ENCODE measurements around the gene FAHD2A.

The FAHD2A gene

DNA sequence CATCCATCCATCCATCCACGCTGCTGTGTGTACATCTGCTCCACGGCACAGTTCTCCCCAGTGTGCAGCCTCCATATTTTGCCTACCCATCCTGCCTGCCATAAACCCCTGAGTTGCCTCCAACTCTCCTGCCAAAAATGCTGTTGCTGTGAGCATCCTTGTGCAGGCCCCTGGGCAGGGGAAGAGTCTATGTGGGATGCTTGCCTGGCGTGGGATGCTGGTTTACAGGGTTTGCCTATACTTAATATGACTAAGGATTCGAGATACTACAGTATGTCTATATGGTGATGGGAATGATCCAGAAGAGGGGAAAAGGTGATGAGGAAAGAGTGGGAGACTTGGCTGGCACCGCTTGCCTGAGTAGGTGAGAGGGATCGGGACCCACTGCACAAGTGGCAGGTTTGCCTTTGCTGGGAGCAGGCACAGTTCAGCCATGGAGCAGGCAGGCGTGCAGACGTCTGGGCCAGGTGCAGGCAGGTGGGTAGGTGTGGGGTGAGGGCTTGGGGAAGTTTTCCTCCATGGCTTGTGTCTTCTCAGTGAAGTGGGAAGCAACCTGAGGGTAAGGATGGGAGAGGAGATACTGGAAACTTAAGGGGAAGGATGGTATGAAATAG is 30.2 kb upstream of the FAHD2A start:
- 0 out of 2 replicates have a peak, but pooled peaks cover 3% of the 10 kb centered on the region for H3K4me1 ChIP-seq (ENCODE audit: insufficient read depth, low read length)
- no peak overlapping the region for H2AFZ ChIP-seq (ENCODE audit: low read depth, low read length)
- H3K27ac ChIP-seq (ENCODE audit: low read length) = no peak overlapping the region
- no peaks in the 10 kb centered on the region for H3K79me2 ChIP-seq (ENCODE audit: insufficient read depth, low read length)
- H3K27me3 ChIP-seq (ENCODE audit: insufficient read depth, low read length, poor library complexity) = no peaks in the 10 kb centered on the region
- DNase-seq (no peak), ATAC-seq (ENCODE audit: insufficient read depth, low read depth) (no peak)
- no peaks in the 10 kb centered on the region for H3K36me3 ChIP-seq (ENCODE audit: insufficient read depth, low read length)
- H4K20me1 ChIP-seq (ENCODE audit: insufficient read depth, low read length) = no peaks in the 10 kb centered on the region
- TF ChIP-seq, protein P1, sequence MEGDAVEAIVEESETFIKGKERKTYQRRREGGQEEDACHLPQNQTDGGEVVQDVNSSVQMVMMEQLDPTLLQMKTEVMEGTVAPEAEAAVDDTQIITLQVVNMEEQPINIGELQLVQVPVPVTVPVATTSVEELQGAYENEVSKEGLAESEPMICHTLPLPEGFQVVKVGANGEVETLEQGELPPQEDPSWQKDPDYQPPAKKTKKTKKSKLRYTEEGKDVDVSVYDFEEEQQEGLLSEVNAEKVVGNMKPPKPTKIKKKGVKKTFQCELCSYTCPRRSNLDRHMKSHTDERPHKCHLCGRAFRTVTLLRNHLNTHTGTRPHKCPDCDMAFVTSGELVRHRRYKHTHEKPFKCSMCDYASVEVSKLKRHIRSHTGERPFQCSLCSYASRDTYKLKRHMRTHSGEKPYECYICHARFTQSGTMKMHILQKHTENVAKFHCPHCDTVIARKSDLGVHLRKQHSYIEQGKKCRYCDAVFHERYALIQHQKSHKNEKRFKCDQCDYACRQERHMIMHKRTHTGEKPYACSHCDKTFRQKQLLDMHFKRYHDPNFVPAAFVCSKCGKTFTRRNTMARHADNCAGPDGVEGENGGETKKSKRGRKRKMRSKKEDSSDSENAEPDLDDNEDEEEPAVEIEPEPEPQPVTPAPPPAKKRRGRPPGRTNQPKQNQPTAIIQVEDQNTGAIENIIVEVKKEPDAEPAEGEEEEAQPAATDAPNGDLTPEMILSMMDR (IDR thresholded peaks at IDR 0.05; ENCODE audit: borderline replicate concordance, extremely low read depth, low read length, poor library complexity, severe bottlenecking) = no peak
- TF ChIP-seq EZH2 (IDR thresholded peaks at IDR 0.05; ENCODE audit: borderline replicate concordance, low read depth, low read length, severe bottlenecking) = no peak
- H3K9ac ChIP-seq (ENCODE audit: low read depth, low read length) = no peak overlapping the region
- H3K9me3 ChIP-seq (ENCODE audit: insufficient read depth, low read length, severe bottlenecking) = no peaks in the 10 kb centered on the region
- H3K4me2 ChIP-seq (ENCODE audit: insufficient read depth, low read length) = no peak overlapping the region
- H3K4me3 ChIP-seq (ENCODE audit: low read depth in 1 of 2, low read length in 2 of 2) = no peak overlapping the region

DNA sequence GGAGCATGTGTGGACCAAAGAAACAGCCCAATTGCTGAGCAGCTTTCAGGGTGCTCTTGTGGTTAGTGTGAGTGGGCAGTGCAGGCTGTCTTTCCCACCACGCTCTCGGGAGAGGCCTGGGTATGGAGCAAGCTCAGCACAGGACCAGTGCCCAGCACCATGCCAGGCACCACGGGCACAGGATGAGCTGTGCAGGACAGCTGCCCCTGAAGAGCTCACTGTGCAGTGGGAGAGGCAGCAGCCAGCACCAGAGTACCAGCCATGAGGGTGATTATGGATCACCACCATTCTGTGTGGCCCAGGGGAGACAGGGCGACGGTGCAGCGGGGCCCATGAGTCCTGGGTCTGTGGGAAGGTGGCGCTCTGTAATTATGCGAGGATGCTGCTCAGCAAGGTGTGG is 29.7 kb upstream of the FAHD2A start:
- H3K9me3 ChIP-seq (ENCODE audit: insufficient read depth, low read length, severe bottlenecking) = no peaks in the 10 kb centered on the region
- H3K79me2 ChIP-seq (ENCODE audit: insufficient read depth, low read length) = no peaks in the 10 kb centered on the region
- no peaks in the 10 kb centered on the region for H4K20me1 ChIP-seq (ENCODE audit: insufficient read depth, low read length)
- no peak for ATAC-seq (ENCODE audit: insufficient read depth, low read depth)
- H2AFZ ChIP-seq (ENCODE audit: low read depth, low read length) = no peak overlapping the region
- H3K36me3 ChIP-seq (ENCODE audit: insufficient read depth, low read length) = no peaks in the 10 kb centered on the region
- DNase-seq = no peak
- no peak overlapping the region for H3K4me2 ChIP-seq (ENCODE audit: insufficient read depth, low read length)
- no peak overlapping the region for H3K27ac ChIP-seq (ENCODE audit: low read length)
- no peak overlapping the region for H3K9ac ChIP-seq (ENCODE audit: low read depth, low read length)
- H3K4me3 ChIP-seq (ENCODE audit: low read depth in 1 of 2, low read length in 2 of 2) = no peak overlapping the region
- H3K4me1 ChIP-seq (ENCODE audit: insufficient read depth, low read length) = 0 out of 2 replicates have a peak, but pooled peaks cover 3% of the 10 kb centered on the region
- TF ChIP-seq, protein P1 (IDR thresholded peaks at IDR 0.05; ENCODE audit: borderline replicate concordance, extremely low read depth, low read length, poor library complexity, severe bottlenecking) = no peak
- TF ChIP-seq EZH2 (IDR thresholded peaks at IDR 0.05; ENCODE audit: borderline replicate concordance, low read depth, low read length, severe bottlenecking) = no peak
- no peaks in the 10 kb centered on the region for H3K27me3 ChIP-seq (ENCODE audit: insufficient read depth, low read length, poor library complexity)

DNA sequence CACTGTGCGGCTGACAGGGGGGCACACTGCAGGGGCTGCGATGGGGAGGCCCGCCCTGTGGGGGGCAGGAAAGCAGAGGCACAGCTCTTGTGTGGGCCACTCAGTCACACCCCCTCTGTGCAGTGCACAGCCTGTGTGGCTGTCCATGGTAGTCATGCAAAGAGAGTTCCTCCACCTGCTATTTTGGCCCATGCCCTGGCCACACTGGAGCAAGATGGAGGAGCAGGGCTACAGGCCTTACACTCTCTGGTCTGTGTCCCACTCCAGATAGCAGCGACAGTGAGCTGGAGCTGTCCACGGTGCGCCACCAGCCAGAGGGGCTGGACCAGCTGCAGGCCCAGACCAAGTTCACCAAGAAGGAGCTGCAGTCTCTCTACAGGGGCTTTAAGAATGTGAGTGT is 28.5 kb upstream of the FAHD2A start:
- Histone ChIP-seq H3K4me3 (ENCODE audit: low read depth in 1 of 2, low read length in 2 of 2) (no peak overlapping the region), H3K4me2 (ENCODE audit: insufficient read depth, low read length) (no peak overlapping the region), H4K20me1 (ENCODE audit: insufficient read depth, low read length) (no peaks in the 10 kb centered on the region), H2AFZ (ENCODE audit: low read depth, low read length) (no peak overlapping the region), H3K4me1 (ENCODE audit: insufficient read depth, low read length) (0 out of 2 replicates have a peak, but pooled peaks cover 3% of the 10 kb centered on the region), H3K79me2 (ENCODE audit: insufficient read depth, low read length) (no peaks in the 10 kb centered on the region), H3K9ac (ENCODE audit: low read depth, low read length) (no peak overlapping the region), H3K9me3 (ENCODE audit: insufficient read depth, low read length, severe bottlenecking) (no peaks in the 10 kb centered on the region), H3K27ac (ENCODE audit: low read length) (no peak overlapping the region), H3K27me3 (ENCODE audit: insufficient read depth, low read length, poor library complexity) (no peaks in the 10 kb centered on the region), H3K36me3 (ENCODE audit: insufficient read depth, low read length) (no peaks in the 10 kb centered on the region)
- ATAC-seq (ENCODE audit: insufficient read depth, low read depth) (no peak; the same call in 2 of the 3 replicates), DNase-seq (no peak)
- TF ChIP-seq, protein P1 (IDR thresholded peaks at IDR 0.05; ENCODE audit: borderline replicate concordance, extremely low read depth, low read length, poor library complexity, severe bottlenecking) = no peak
- TF ChIP-seq EZH2 (IDR thresholded peaks at IDR 0.05; ENCODE audit: borderline replicate concordance, low read depth, low read length, severe bottlenecking) = no peak

Measured in DND-41 (cell line).